Transverse colon (tissue), 4 donors: Measurements from ENCODE around the gene EQTN. TPM values are rescaled to one million over a fixed set of nuclear protein-coding genes. Genes with fewer than 3 reads are reported as not detected.

Experiments used
- DNase-seq: peaks from one replicate; pipeline ENCODE4 v3.0.0-alpha.2; 2019
- H3K27ac ChIP-seq, 4 donors: fragments of 200-600 bp; sonication (generic); 2 replicates each; pipeline ENCODE4 v1.5.1; 2016 to 2018; ENCODE audit warnings: inconsistent platforms in 4 of 4
- H3K27me3 ChIP-seq: fragments of 200-600 bp; sonication (generic); 2 replicates; pipeline ENCODE4 v1.5.1; 2017; ENCODE audit warnings: inconsistent platforms
- H3K36me3 ChIP-seq, 4 donors: fragments of 200-600 bp; sonication (generic); 2 replicates each; pipeline ENCODE4 v1.5.1; 2017 to 2019; ENCODE audit warnings: inconsistent platforms in 4 of 4
- H3K4me1 ChIP-seq, 4 donors: fragments of 200-600 bp; sonication (generic); 2 replicates each; pipeline ENCODE4 v1.5.1; 2017 to 2020; ENCODE audit warnings: inconsistent platforms in 4 of 4
- H3K4me3 ChIP-seq, 4 donors: fragments of 200-600 bp; sonication (generic); 1 replicate in 1 of 4; 2 replicates in 3 of 4; pipeline versions ENCODE4 v1.5.1 to v1.6.1; 2017 to 2019; ENCODE audit warnings: inconsistent platforms in 4 of 4
- H3K9me3 ChIP-seq, 2 donors: fragments of 200-600 bp; sonication (generic); 2 replicates each; pipeline ENCODE4 v1.5.1; 2017 to 2019; ENCODE audit warnings: inconsistent platforms in 2 of 2
- CTCF ChIP-seq, 5 experiments: fragments of 200-600 bp in 3 of 5; fragments of 450-650 bp in 2 of 5; sonication (generic) in 3 of 5; IDR thresholded peaks; 1 replicate in 2 of 5; 2 replicates in 3 of 5; pipeline ENCODE4 v1.5.1; 2016 to 2017; ENCODE audit warnings: antibody characterized with exemption in 5 of 5, inconsistent platforms in 3 of 5, mild to moderate bottlenecking in 2 of 5, moderate library complexity in 1 of 5
- EP300 ChIP-seq: sonication (generic); formaldehyde crosslinking; IDR thresholded peaks from one replicate; pipeline ENCODE4 v1.6.1; 2017; ENCODE audit warnings: antibody characterized with exemption, low read depth
- POLR2A ChIP-seq: fragments of 450-650 bp; IDR thresholded peaks from one replicate; pipeline ENCODE4 v1.6.1; 2016; ENCODE audit warnings: antibody characterized with exemption, mild to moderate bottlenecking, moderate library complexity
- POLR2AphosphoS5 ChIP-seq, 3 donors: sonication (generic); formaldehyde crosslinking; IDR thresholded peaks; one replicate each; pipeline ENCODE4 v1.6.1; 2016; ENCODE audit warnings: antibody characterized with exemption in 3 of 3
- WGBS, 2 donors: methylation state at CpG; one replicate each; pipeline ENCODE4 v1.1.5; 2018; ENCODE audit warnings: low coverage in 1 of 2; 5-methylcytosine and 5-hydroxymethylcytosine counted together
- in situ Hi-C, 4 donors: fragments of 200-750 bp; cut with MboI; loops; one replicate each; pipeline versions ENCODE4 v1.15.0 to v1.15.1; 2017; ENCODE audit warnings: low sequenced_read_pairs in 3 of 4, low pct_ligation_motif_present in 1 of 4, low pct_unique_long_range_greater_than_20kb in 1 of 4
- intact Hi-C: fragments of 100-400 bp; cut with DNase I; formaldehyde crosslinking; loops from one replicate; pipeline ENCODE4 v1.15.1; 2023; ENCODE audit warnings: low total_unique reads
- total RNA-seq, 4 donors: library from RNA; depleted of rRNA; stranded (reverse); fragments of >200 nt; gene quantifications; one replicate each; pipeline ENCODE4 v1.1.0, GENCODE V29; 2016

EQTN gene
- total RNA-seq, 4 donors from 2014 or later: 0.64 to 1.1 TPM; not detected in 2

DNA sequence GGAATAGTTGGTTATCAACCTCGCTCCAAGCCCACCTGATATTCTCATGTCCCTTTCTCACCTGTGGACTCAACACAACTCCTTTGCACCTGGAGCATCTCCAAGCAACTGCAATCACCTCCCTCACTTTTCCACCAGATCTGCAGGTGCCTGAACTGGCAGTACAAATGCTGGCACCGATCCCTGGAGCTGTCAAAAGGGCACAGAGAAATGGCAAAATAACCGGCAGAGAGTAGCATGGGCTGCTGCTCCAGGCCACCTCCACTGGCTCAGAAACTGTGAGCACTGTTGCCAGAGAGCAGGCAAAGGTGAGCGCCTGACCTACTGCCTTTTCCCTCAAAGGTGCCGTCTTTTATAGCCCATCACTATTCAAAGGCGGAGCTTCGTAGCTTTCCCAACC is 14.7 kb downstream of the EQTN start:
- in situ Hi-C loops: no loop called here
- Histone ChIP-seq H3K27me3 (no peaks in the 10 kb centered on the region), H3K9me3 (no peaks in the 10 kb centered on the region), H3K4me1 (no peaks in the 10 kb centered on the region), H3K27ac (no peak overlapping the region), H3K36me3 (no peaks in the 10 kb centered on the region), H3K4me3 (no peak overlapping the region)
- 58 to 83% methylated on average over 6 to 7 of the region's 7 CpGs for WGBS, 2 donors
- TF ChIP-seq CTCF (IDR thresholded peaks at IDR 0.05) (no peak), EP300 (no peak), POLR2AphosphoS5 (IDR thresholded peaks at IDR 0.05) (no peak), POLR2A (no peak)
- intact Hi-C loops: no loop called here
- DNase-seq: no peak

DNA sequence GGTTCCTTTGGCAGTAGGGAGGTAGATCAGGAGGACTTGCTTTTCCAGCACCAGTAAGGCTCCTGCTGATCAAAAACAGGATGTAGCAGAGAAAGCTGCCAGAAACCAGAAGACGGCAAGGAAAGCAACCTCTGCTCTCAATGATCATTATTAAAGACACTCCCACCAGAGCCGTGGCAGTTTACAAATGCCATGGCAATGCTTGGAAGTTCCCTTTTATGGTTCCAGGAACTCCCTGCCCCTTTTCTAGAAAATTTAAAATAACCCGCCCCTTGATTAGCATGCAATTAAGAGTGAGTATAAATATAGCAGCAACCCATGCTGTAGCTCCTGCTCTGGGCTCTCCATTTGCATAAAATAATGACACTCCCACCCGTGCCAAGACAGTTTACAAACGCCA is 16.1 kb downstream of the EQTN start:
- in situ Hi-C loops: no loop called here
- intact Hi-C loops: no loop called here
- H3K4me3 ChIP-seq: no peak overlapping the region
- DNase-seq: no peak
- H3K27me3 ChIP-seq: no peaks in the 10 kb centered on the region
- no peak overlapping the region for H3K27ac ChIP-seq
- 43 to 46% methylated on average over 2 to 5 of the region's 5 CpGs for WGBS, 2 donors
- H3K9me3 ChIP-seq: no peaks in the 10 kb centered on the region
- no peak for TF ChIP-seq CTCF (IDR thresholded peaks at IDR 0.05)
- no peak for TF ChIP-seq EP300
- TF ChIP-seq POLR2A: no peak
- no peak for TF ChIP-seq POLR2AphosphoS5 (IDR thresholded peaks at IDR 0.05)
- no peaks in the 10 kb centered on the region for H3K36me3 ChIP-seq
- H3K4me1 ChIP-seq: peaks cover 0 to 8% (median 2%) of the 10 kb centered on the region in 4 donors

GRCh38 chr9:27280249-27280648 is 16.7 kb downstream of the EQTN start:
- intact Hi-C loops: no loop called here
- WGBS, 2 donors: 90% methylated on average over 16 of the region's 16 CpGs; no CpG with 5 or more reads in 1 of the 2 donors
- Histone ChIP-seq H3K27me3 (no peaks in the 10 kb centered on the region), H3K4me3 (no peak overlapping the region), H3K9me3 (no peaks in the 10 kb centered on the region), H3K27ac (no peak overlapping the region), H3K4me1 (peaks cover 0 to 9% (median 3%) of the 10 kb centered on the region in 4 donors), H3K36me3 (no peaks in the 10 kb centered on the region)
- no peak for DNase-seq
- in situ Hi-C loops: no loop called here
- TF ChIP-seq EP300 (no peak), CTCF (IDR thresholded peaks at IDR 0.05) (no peak), POLR2A (no peak), POLR2AphosphoS5 (IDR thresholded peaks at IDR 0.05) (no peak)

- in situ Hi-C loops (loop anchor here (5.0 to 10.0 kb wide), 3 partner anchors 242 to 247 kb away; no protein-coding TSS in a partner anchor), intact Hi-C loops (loop anchor here (5.0 kb wide), 1 partner anchor 242 kb away; no protein-coding TSS in a partner anchor)
- Histone ChIP-seq H3K4me1 (peaks cover 0 to 9% (median 3%) of the 10 kb centered on the region in 4 donors), H3K27me3 (no peaks in the 10 kb centered on the region), H3K27ac (no peak overlapping the region), H3K9me3 (no peaks in the 10 kb centered on the region), H3K4me3 (no peak overlapping the region), H3K36me3 (no peaks in the 10 kb centered on the region)
- WGBS, 2 donors: 90 to 91% methylated on average over 3 of the region's 3 CpGs
- TF ChIP-seq POLR2A (no peak), POLR2AphosphoS5 (IDR thresholded peaks at IDR 0.05) (no peak), EP300 (no peak), CTCF (IDR thresholded peaks at IDR 0.05) (no peak)
- DNase-seq: no peak
Measured at GRCh38 chr9:27279611-27280010, 17.3 kb downstream of the EQTN start.
